Endodermal cell (in vitro differentiated cells): ENCODE results near the gene SLX4IP. TPM values are rescaled to one million over a fixed set of nuclear protein-coding genes. Genes with fewer than 3 reads are reported as not detected.

Source experiments
- DNase-seq: peaks from one replicate; pipeline ENCODE4 v3.0.0-alpha.2; 2017
- H3K27ac ChIP-seq: 2 replicates; pipeline ENCODE4 v1.5.1; 2013; ENCODE audit warnings: mild to moderate bottlenecking, low read depth, low read length, moderate library complexity
- H3K27me3 ChIP-seq: 2 replicates; pipeline ENCODE4 v1.6.1; 2013; ENCODE audit warnings: mild to moderate bottlenecking, low read length, moderate library complexity; ENCODE audit not compliant: insufficient read depth, control insufficient read depth, poor library complexity, severe bottlenecking
- H3K36me3 ChIP-seq: 2 replicates; pipeline ENCODE4 v1.7.0; 2013; ENCODE audit warnings: mild to moderate bottlenecking, low read length, moderate library complexity; ENCODE audit not compliant: control insufficient read depth, insufficient read depth
- H3K4me1 ChIP-seq: one replicate; pipeline ENCODE4 v1.7.0; 2013; ENCODE audit warnings: low read length; ENCODE audit not compliant: control insufficient read depth, insufficient read depth
- H3K4me3 ChIP-seq: 2 replicates; pipeline ENCODE4 v1.5.1; 2013; ENCODE audit warnings: mild to moderate bottlenecking, low read length, moderate library complexity
- H3K9ac ChIP-seq: 2 replicates; pipeline ENCODE4 v1.6.1; 2013; ENCODE audit warnings: mild to moderate bottlenecking, low read length, moderate library complexity; ENCODE audit not compliant: poor library complexity, severe bottlenecking; ENCODE audit errors: extremely low read depth
- H3K9me3 ChIP-seq: 2 replicates; pipeline ENCODE4 v1.6.1; 2013; ENCODE audit warnings: mild to moderate bottlenecking, low read length, moderate library complexity; ENCODE audit not compliant: control insufficient read depth
- H3K27ac Mint-ChIP-seq: 2 replicates; pipeline ENCODE4 v1.8.0; 2020; ENCODE audit warnings: mixed read lengths
- H3K27me3 Mint-ChIP-seq: 2 replicates; pipeline ENCODE4 v1.8.0; 2021; ENCODE audit warnings: mild to moderate bottlenecking, mixed read lengths; ENCODE audit not compliant: insufficient read depth
- H3K36me3 Mint-ChIP-seq: 2 replicates; pipeline ENCODE4 v1.8.0; 2020; ENCODE audit warnings: low read depth, mixed read lengths
- H3K4me1 Mint-ChIP-seq: 2 replicates; pipeline ENCODE4 v1.8.0; 2020; ENCODE audit warnings: mixed read lengths
- H3K4me3 Mint-ChIP-seq: 2 replicates; pipeline ENCODE4 v1.8.0; 2020; ENCODE audit warnings: mild to moderate bottlenecking, moderate library complexity, mixed read lengths
- H3K9me3 Mint-ChIP-seq: 2 replicates; pipeline ENCODE4 v1.8.0; 2020; ENCODE audit warnings: mild to moderate bottlenecking, mixed read lengths
- CTCF ChIP-seq: fragments of 200-600 bp; sonication (generic); conservative IDR thresholded peaks from 2 replicates; pipeline ENCODE4 v1.5.0; 2021; ENCODE audit warnings: antibody characterized with exemption, mild to moderate bottlenecking
- WGBS, 2 experiments: methylation state at CpG; one replicate each; pipeline versions ENCODE4 v1.1.5 to v1.1.7; 2013; ENCODE audit warnings: missing lambda C conversion rate in 2 of 2, mixed read lengths in 1 of 2; ENCODE audit not compliant: insufficient coverage in 1 of 2, insufficient read length in 1 of 2; 5-methylcytosine and 5-hydroxymethylcytosine counted together
- total RNA-seq, 2 donors: library from RNA; stranded (reverse); fragmentation: NEBNext Ultra II Directional in 1 of 2; extraction: Animal tissue kit (Norgen Biotek cat#: 25700) in 1 of 2; gene quantifications; 2 replicates in 1 of 2; 3 replicates in 1 of 2; pipeline ENCODE4 v1.2.1, GENCODE V29; 2021

The SLX4IP gene
- total RNA-seq, 2 donors from 2014 or later = 9.2 to 9.5 TPM

- Histone ChIP-seq H3K36me3 (peaks cover 4% of the 10 kb centered on the region), H3K27me3 (no peaks in the 10 kb centered on the region), H3K4me1 (peaks cover 11% of the 10 kb centered on the region), H3K9me3 (no peaks in the 10 kb centered on the region), H3K27ac (peak overlapping the region; percentile 16), H3K9ac (no peak overlapping the region), H3K4me3 (no peak overlapping the region)
- H3K27me3 Mint-ChIP-seq = peaks cover 2% of the 10 kb centered on the region
- no peak for DNase-seq
- no peak for TF ChIP-seq CTCF
- peaks cover 11% of the 10 kb centered on the region for H3K36me3 Mint-ChIP-seq
- no peak overlapping the region for H3K27ac Mint-ChIP-seq
- H3K4me3 Mint-ChIP-seq = no peak overlapping the region
- H3K4me1 Mint-ChIP-seq = peaks cover 25% of the 10 kb centered on the region
- no peaks in the 10 kb centered on the region for H3K9me3 Mint-ChIP-seq
- WGBS, 2 experiments = 85 to 88% methylated on average over 13 to 16 of the region's 16 CpGs
These were observed 187.7 kb downstream of the SLX4IP start for GRCh38 chr20:10622657-10623418.

DNA sequence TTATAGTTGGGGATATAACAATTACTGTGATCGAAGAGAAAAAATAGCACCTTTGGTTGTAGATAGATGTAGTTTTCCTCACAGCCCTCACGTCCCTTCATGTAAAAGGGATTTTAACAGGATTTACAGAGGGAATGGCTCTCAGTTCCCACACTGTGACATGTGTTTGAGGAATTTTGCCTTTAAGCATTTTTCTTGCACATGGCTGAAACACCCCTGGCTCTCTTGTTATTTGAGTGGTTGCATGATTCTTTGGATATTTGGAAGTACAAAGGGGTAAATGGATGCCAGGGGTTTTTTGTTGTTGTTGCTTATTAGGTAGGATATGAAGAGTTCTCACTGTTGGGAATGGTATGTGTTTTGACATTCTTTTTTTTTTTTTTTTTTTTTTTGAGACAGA is 190.5 kb downstream of the SLX4IP start:
- Mint-ChIP-seq H3K36me3 (peaks cover 7% of the 10 kb centered on the region), H3K4me1 (peaks cover 6% of the 10 kb centered on the region), H3K27me3 (peaks cover 8% of the 10 kb centered on the region), H3K4me3 (no peak overlapping the region), H3K9me3 (no peaks in the 10 kb centered on the region), H3K27ac (no peak overlapping the region)
- H3K36me3 ChIP-seq = peaks cover 4% of the 10 kb centered on the region
- WGBS, 2 experiments = 97 to 100% methylated on average over 2 of the region's 2 CpGs
- no peaks in the 10 kb centered on the region for H3K27me3 ChIP-seq
- H3K4me3 ChIP-seq = no peak overlapping the region
- DNase-seq = no peak
- no peak overlapping the region for H3K9ac ChIP-seq
- no peak for TF ChIP-seq CTCF
- H3K9me3 ChIP-seq = no peaks in the 10 kb centered on the region
- H3K4me1 ChIP-seq = no peaks in the 10 kb centered on the region
- H3K27ac ChIP-seq = no peak overlapping the region

- Mint-ChIP-seq H3K9me3 (no peaks in the 10 kb centered on the region), H3K4me1 (peaks cover 12% of the 10 kb centered on the region), H3K27ac (no peak overlapping the region), H3K36me3 (peaks cover 7% of the 10 kb centered on the region), H3K4me3 (no peak overlapping the region), H3K27me3 (peaks cover 19% of the 10 kb centered on the region)
- H3K27me3 ChIP-seq = no peaks in the 10 kb centered on the region
- H3K9ac ChIP-seq = no peak overlapping the region
- H3K9me3 ChIP-seq = no peaks in the 10 kb centered on the region
- WGBS, 2 experiments = 65 to 83% methylated on average over 2 to 3 of the region's 3 CpGs
- peaks cover 4% of the 10 kb centered on the region for H3K36me3 ChIP-seq
- no peak for DNase-seq
- H3K4me3 ChIP-seq = no peak overlapping the region
- TF ChIP-seq CTCF = no peak
- H3K4me1 ChIP-seq = peaks cover under 1% of the 10 kb centered on the region
- H3K27ac ChIP-seq = peak overlapping the region; percentile 28
These were observed 191.8 kb downstream of the SLX4IP start for GRCh38 chr20:10626896-10627295.
